ENCODE results near the gene LOXL3. TPM values are rescaled to one million over a fixed set of nuclear protein-coding genes. Genes with fewer than 3 reads are reported as not detected.
"Not testable (repeated sequence)": the region's sequence is repeated elsewhere in the genome, so short reads cannot be mapped to it uniquely, and the experiment has no call there.

The LOXL3 gene
- total RNA-seq, 2 experiments from 2014 or later: 0.21 to 0.98 TPM

GRCh38 chr2:74562126-74562775 is 8.5 kb upstream of the LOXL3 start:
- BruUV-seq (replicated peaks): no TSS peak
- ChIA-PET POLR2A (interaction anchor here (0.6 kb wide), 1 partner anchor 11 kb away, joined by 3 read pairs; no protein-coding TSS in a partner anchor), CTCF (ENCODE audit: unreplicated experiment) (no interaction called here)
- H3K9me2 ChIP-seq (ENCODE audit: insufficient read depth, low read length): no peaks in the 10 kb centered on the region
- no peak overlapping the region for H3K4me2 ChIP-seq (ENCODE audit: low read length)
- TF ChIP-seq, protein P1, sequence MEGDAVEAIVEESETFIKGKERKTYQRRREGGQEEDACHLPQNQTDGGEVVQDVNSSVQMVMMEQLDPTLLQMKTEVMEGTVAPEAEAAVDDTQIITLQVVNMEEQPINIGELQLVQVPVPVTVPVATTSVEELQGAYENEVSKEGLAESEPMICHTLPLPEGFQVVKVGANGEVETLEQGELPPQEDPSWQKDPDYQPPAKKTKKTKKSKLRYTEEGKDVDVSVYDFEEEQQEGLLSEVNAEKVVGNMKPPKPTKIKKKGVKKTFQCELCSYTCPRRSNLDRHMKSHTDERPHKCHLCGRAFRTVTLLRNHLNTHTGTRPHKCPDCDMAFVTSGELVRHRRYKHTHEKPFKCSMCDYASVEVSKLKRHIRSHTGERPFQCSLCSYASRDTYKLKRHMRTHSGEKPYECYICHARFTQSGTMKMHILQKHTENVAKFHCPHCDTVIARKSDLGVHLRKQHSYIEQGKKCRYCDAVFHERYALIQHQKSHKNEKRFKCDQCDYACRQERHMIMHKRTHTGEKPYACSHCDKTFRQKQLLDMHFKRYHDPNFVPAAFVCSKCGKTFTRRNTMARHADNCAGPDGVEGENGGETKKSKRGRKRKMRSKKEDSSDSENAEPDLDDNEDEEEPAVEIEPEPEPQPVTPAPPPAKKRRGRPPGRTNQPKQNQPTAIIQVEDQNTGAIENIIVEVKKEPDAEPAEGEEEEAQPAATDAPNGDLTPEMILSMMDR (conservative IDR thresholded peaks at IDR 0.05; ENCODE audit: low read length): no peak
- no peak for TF ChIP-seq EZH2phosphoT487 (IDR thresholded peaks at IDR 0.05; ENCODE audit: borderline replicate concordance, low read depth, low read length)
- H3K79me2 ChIP-seq (ENCODE audit: insufficient read depth, low read depth, low read length): no peaks in the 10 kb centered on the region
- H4K20me1 ChIP-seq (ENCODE audit: insufficient read depth, low read length): no peaks in the 10 kb centered on the region
- DNase-seq (ENCODE audit: low spot score): no peak
- H3K27ac ChIP-seq (ENCODE audit: low read depth, low read length, poor library complexity, severe bottlenecking): no peak overlapping the region
- no peaks in the 10 kb centered on the region for H3K9me3 ChIP-seq (ENCODE audit: low read length)
- no peaks in the 10 kb centered on the region for H3K36me3 ChIP-seq (ENCODE audit: insufficient read depth, low read length)
- intact Hi-C loops (cut with micrococcal nuclease; ENCODE audit: unreplicated experiment): no loop called here
- no peak overlapping the region; the same call in 1 of the 2 replicates for H2AFZ ChIP-seq (ENCODE audit: low read length)
- H3K4me1 ChIP-seq (ENCODE audit: insufficient read depth, low read length, poor library complexity, severe bottlenecking): no peaks in the 10 kb centered on the region
- no peak overlapping the region for H3K4me3 ChIP-seq (ENCODE audit: low read depth, low read length, poor library complexity, severe bottlenecking)

DNA sequence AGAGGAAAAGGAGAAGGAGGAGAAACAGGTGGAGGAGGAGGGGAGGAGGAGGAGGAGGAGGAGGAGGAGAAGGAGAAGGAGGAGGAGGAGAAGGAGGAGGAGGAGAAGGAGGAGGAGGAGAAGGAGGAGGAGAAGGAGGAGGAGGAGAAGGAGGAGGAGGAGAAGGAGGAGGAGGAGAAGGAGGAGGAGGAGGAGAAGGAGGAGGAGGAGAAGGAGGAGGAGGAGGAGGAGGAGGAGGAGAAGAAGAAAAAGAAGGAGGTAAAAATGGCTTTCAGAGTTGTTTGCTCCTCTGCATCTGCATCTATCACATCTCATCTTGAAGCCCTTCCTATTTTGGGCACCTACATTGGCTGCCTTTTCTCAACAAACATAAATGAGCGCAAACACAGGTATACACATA is 7.3 kb upstream of the LOXL3 start:
- BruUV-seq (replicated peaks); POLR2A ChIA-PET; H3K4me2 ChIP-seq (ENCODE audit: low read length): not testable (repeated sequence)

GRCh38 chr2:74560591-74560990 is 6.8 kb upstream of the LOXL3 start:
- no peaks in the 10 kb centered on the region for H3K79me2 ChIP-seq (ENCODE audit: insufficient read depth, low read depth, low read length)
- no peaks in the 10 kb centered on the region for H3K9me3 ChIP-seq (ENCODE audit: low read length)
- no peak for DNase-seq (ENCODE audit: low spot score)
- H2AFZ ChIP-seq (ENCODE audit: low read length): no peak overlapping the region
- no peak for TF ChIP-seq EZH2phosphoT487 (IDR thresholded peaks at IDR 0.05; ENCODE audit: borderline replicate concordance, low read depth, low read length)
- TF ChIP-seq, protein P1 (conservative IDR thresholded peaks at IDR 0.05; ENCODE audit: low read length): no peak
- POLR2A ChIA-PET: no interaction called here
- no peaks in the 10 kb centered on the region for H3K4me1 ChIP-seq (ENCODE audit: insufficient read depth, low read length, poor library complexity, severe bottlenecking)
- no TSS peak for BruUV-seq (replicated peaks)
- H3K27ac ChIP-seq (ENCODE audit: low read depth, low read length, poor library complexity, severe bottlenecking): no peak overlapping the region
- CTCF ChIA-PET (ENCODE audit: unreplicated experiment): no interaction called here
- H3K9me2 ChIP-seq (ENCODE audit: insufficient read depth, low read length): no peaks in the 10 kb centered on the region
- intact Hi-C loops (cut with micrococcal nuclease; ENCODE audit: unreplicated experiment): no loop called here
- H4K20me1 ChIP-seq (ENCODE audit: insufficient read depth, low read length): no peaks in the 10 kb centered on the region
- H3K4me2 ChIP-seq (ENCODE audit: low read length): no peak overlapping the region
- no peaks in the 10 kb centered on the region for H3K36me3 ChIP-seq (ENCODE audit: insufficient read depth, low read length)
- H3K4me3 ChIP-seq (ENCODE audit: low read depth, low read length, poor library complexity, severe bottlenecking): no peak overlapping the region

More for the DNA sequence above, 7.3 kb upstream of the LOXL3 start:
- H2AFZ ChIP-seq (ENCODE audit: low read length); H3K79me2 ChIP-seq (ENCODE audit: insufficient read depth, low read depth, low read length); H3K4me3 ChIP-seq (ENCODE audit: low read depth, low read length, poor library complexity, severe bottlenecking); intact Hi-C loops (cut with micrococcal nuclease; ENCODE audit: unreplicated experiment); H3K9me2 ChIP-seq (ENCODE audit: insufficient read depth, low read length); H3K27ac ChIP-seq (ENCODE audit: low read depth, low read length, poor library complexity, severe bottlenecking); H3K36me3 ChIP-seq (ENCODE audit: insufficient read depth, low read length); H3K9me3 ChIP-seq (ENCODE audit: low read length); H4K20me1 ChIP-seq (ENCODE audit: insufficient read depth, low read length); H3K4me1 ChIP-seq (ENCODE audit: insufficient read depth, low read length, poor library complexity, severe bottlenecking); CTCF ChIA-PET (ENCODE audit: unreplicated experiment); DNase-seq (ENCODE audit: low spot score): not testable (repeated sequence)
